H1 (cell line): ENCODE results near the gene RRP1. TPM values are rescaled to one million over a fixed set of nuclear protein-coding genes. Genes with fewer than 3 reads are reported as not detected.

Source experiments
- GTF2F1 ChIP-seq: IDR thresholded peaks from 2 replicates; pipeline ENCODE4 v1.6.1; 2012; ENCODE audit warnings: low read depth, low read length, improper control_type of control experiment, borderline replicate concordance
- polyA plus RNA-seq, 7 experiments: library from polyadenylated mRNA; depleted of rRNA in 3 of 7; stranded (reverse) in 5 of 7; unstranded in 2 of 7; fragments of >200 nt in 5 of 7; fragments of 200-250 nt in 2 of 7; gene quantifications; 1 replicate in 5 of 7; 2 replicates in 1 of 7; 4 replicates in 1 of 7; pipeline versions ENCODE4 v1.2.1 to v1.2.3, GENCODE V29; 2011 to 2013; ENCODE audit warnings: missing spikeins in 2 of 7, mixed read lengths in 2 of 7
- total RNA-seq: library from RNA; stranded (reverse); fragmentation: NEBNext Ultra II Directional; extraction: Animal tissue kit (Norgen Biotek cat#: 25700); gene quantifications from 2 replicates; pipeline ENCODE4 v1.2.1, GENCODE V29; 2021

The RRP1 gene
- total and polyA plus RNA-seq, 2 of the 8 experiments (the other 6 are each of a cell fraction or from before 2014, with no cell fraction given): 11.6 to 55.2 TPM

GRCh38 chr21:43772425-43772821, 17.0 kb upstream of the RRP1 start (continued):
- TF ChIP-seq GTF2F1: no peak
